ENCODE results near the gene ANKRD42. TPM values are rescaled to one million over a fixed set of nuclear protein-coding genes. Genes with fewer than 3 reads are reported as not detected.

Gene ANKRD42
- total RNA-seq, 2 donors from 2014 or later, result 7.7 to 8.0 TPM

DNA sequence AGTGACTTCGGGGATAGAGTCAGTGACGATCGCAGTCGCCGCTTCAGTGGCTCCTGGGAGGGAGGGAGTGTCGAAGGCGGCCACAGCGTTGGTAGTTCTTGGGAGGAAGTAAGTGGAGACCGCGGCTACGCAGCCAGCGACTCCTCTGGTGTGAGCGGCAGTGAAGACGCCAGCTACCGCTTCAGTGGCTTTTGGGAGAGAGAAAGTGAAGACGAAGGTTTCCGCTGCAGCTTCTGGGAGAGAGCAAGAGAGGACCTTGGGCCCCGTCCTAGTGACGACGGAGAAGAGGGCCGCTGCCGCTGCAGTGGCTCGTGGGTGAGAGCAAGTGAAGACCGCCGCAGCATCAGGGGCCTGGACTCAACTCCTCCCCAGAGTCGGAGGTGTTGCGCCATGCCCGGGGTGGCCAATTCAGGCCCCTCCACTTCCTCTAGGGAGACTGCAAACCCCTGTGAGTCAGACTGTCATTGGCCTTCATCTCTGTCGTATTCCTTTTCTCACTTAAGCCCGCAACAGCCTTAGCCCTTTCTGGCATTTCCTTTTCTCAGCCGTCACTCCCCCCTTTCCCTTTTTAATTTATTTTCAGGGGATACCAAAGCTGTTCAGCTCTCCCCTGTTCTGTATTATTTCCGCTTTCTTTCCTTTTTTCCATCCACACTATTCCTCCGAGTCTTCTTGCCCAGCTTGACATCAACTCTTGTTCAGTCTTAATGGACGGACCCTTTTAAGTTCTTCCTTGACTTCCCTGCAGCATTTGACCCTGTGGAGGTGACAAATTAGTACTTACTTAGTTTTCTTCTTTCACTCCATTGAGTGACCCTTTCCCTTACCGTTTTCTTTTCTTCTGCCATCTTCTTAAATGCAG lies 1.0 kb downstream of the ANKRD42 start:
- Histone ChIP-seq H3K36me3 (peaks cover 28% of the 10 kb centered on the region), H3K4me1 (peaks cover 0 to 31% of the 10 kb centered on the region in 2 donors), H3K4me3 (peak overlapping the region; percentile 83 to 94), H3K27me3 (no peaks in the 10 kb centered on the region), H3K27ac (peak overlapping the region; percentile 90 to 92), H3K9me3 (no peaks in the 10 kb centered on the region)
- no peak for TF ChIP-seq CTCF (IDR thresholded peaks at IDR 0.05)
- DNase-seq (ENCODE audit: low spot score), result peak; percentile 87

DNA sequence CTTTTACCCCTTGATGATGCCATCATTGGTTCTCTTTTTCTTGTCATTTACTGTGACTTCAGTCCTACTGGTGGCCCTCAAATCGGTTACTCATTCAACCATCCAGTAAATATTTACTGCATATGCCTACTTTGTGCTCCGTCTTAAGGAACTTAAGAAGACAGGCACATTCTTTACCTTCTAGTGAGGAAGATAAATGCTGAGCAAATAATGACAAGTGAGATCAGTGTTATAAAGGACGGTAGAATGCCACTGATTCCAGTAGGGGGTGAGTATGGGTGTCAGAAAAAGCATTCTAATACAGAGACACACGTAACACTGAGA lies 1.6 kb downstream of the ANKRD42 start:
- DNase-seq (ENCODE audit: low spot score), result no peak
- Histone ChIP-seq H3K27ac (peak overlapping the region; percentile 90 to 92), H3K4me1 (peaks cover 0 to 31% of the 10 kb centered on the region in 2 donors), H3K36me3 (peaks cover 22% of the 10 kb centered on the region), H3K4me3 (peak overlapping the region in 1 of 2 donors; percentile 83), H3K9me3 (no peaks in the 10 kb centered on the region), H3K27me3 (no peaks in the 10 kb centered on the region)
- TF ChIP-seq CTCF (IDR thresholded peaks at IDR 0.05), result no peak

DNA sequence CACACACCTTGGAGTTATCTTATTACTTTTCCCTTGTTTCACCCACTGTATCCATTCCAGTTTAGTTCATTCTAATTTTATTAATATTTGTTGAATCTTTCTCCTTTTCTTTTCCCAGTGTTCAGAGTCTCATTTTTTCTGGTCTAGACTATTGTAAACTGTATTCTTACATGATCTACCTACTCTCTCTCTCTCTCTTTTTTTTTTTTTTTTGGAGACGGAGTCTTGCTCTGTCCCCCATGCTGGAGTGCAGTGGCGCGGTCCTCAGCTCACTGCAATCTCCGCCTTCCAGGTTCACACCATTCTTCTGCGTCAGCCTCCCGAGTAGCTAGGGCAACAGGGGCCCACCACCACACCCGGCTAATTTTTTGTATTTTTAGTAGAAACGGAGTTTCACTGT lies 2.1 kb downstream of the ANKRD42 start:
- DNase-seq (ENCODE audit: low spot score), result no peak
- Histone ChIP-seq H3K4me3 (no peak overlapping the region), H3K27ac (no peak overlapping the region), H3K27me3 (no peaks in the 10 kb centered on the region), H3K4me1 (peaks cover 0 to 31% of the 10 kb centered on the region in 2 donors), H3K36me3 (peaks cover 17% of the 10 kb centered on the region), H3K9me3 (no peaks in the 10 kb centered on the region)
- TF ChIP-seq CTCF (IDR thresholded peaks at IDR 0.05), result no peak

DNA sequence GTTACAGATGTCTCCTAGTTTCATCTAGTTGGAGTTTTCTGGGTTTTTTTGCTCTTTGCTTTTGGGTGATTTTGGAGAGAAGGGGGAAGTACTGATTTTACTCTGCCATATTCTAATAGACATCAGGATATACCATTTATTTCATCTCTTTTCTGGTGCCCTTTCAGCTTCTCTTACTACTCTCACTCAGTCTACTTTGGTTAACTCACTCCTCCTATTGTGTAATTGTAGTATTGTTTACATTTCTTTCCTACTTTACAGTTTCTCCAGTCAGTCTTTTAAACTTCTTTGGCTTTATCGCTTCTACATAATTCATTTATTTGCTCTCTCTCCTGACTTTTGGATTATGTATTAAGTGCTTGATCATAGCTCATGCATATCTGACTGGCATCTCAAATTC lies 6.5 kb downstream of the ANKRD42 start:
- H3K27ac ChIP-seq, result no peak overlapping the region
- no peak for DNase-seq (ENCODE audit: low spot score)
- H3K9me3 ChIP-seq, result no peaks in the 10 kb centered on the region
- H3K4me1 ChIP-seq, result peaks cover 0 to 13% of the 10 kb centered on the region in 2 donors
- no peak for TF ChIP-seq CTCF (IDR thresholded peaks at IDR 0.05)
- no peaks in the 10 kb centered on the region for H3K27me3 ChIP-seq
- no peak overlapping the region for H3K4me3 ChIP-seq
- H3K36me3 ChIP-seq, result no peaks in the 10 kb centered on the region

DNA sequence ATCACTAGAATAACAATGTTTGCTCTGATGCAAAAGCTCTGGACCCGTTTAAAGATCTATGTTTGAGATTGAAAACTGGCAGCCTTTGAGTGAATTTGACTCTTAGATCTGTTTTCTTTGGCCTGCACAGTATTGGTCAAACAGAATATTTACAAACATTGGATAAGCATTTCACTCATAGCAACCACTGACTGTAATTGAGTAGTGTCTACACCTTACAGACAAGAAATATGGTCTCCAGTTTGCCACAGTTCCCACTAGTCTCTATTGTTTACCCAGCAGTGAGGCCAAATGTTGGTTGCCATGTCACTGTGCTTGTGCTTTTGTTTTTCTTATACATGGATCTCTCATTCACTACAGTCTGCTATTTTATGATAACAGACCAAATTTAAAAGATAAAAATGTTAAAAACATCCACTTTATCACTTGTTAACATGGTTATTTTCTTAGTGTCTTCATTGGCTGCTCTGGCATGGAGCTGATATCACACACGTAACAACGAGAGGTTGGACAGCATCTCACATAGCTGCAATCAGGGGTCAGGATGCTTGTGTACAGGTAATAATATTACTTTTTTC lies 12.2 kb downstream of the ANKRD42 start:
- H3K36me3 ChIP-seq, result peaks cover 11% of the 10 kb centered on the region

More for the DNA sequence above, 12.2 kb downstream of the ANKRD42 start:
- no peak for DNase-seq (ENCODE audit: low spot score)
- Histone ChIP-seq H3K4me1 (no peaks in the 10 kb centered on the region), H3K27ac (no peak overlapping the region), H3K4me3 (no peak overlapping the region), H3K27me3 (no peaks in the 10 kb centered on the region), H3K9me3 (no peaks in the 10 kb centered on the region)
- TF ChIP-seq CTCF (IDR thresholded peaks at IDR 0.05), result no peak
